HepG2 (cell line): ENCODE measurements around the gene SLC25A25. TPM values are rescaled to one million over a fixed set of nuclear protein-coding genes. Genes with fewer than 3 reads are reported as not detected.

Source experiments
- ASH2L ChIP-seq: fragments of 300-600, 200-600 bp; sonication (generic); IDR thresholded peaks from 2 replicates; pipeline ENCODE4 v1.7.0; 2017; ENCODE audit warnings: low read depth, mild to moderate bottlenecking, moderate library complexity, mixed read lengths, low read length; ENCODE audit not compliant: insufficient read length
- ATM ChIP-seq: fragments of 450-650 bp; IDR thresholded peaks from 2 replicates; pipeline ENCODE4 v1.7.1; 2017; ENCODE audit warnings: mild to moderate bottlenecking, borderline replicate concordance
- CC2D1A ChIP-seq: sonication (generic); formaldehyde crosslinking; IDR thresholded peaks from 2 replicates; pipeline ENCODE4 v1.8.1; 2023; ENCODE audit warnings: mild to moderate bottlenecking, missing genetic modification reagents
- DNMT1 ChIP-seq: sonication (generic); formaldehyde crosslinking; IDR thresholded peaks from 2 replicates; pipeline ENCODE4 v1.5.1; 2020; ENCODE audit warnings: mild to moderate bottlenecking, missing genetic modification reagents
- KAT2B ChIP-seq: fragments of 150-350 bp; IDR thresholded peaks from 2 replicates; pipeline ENCODE4 v1.6.1; 2014; ENCODE audit warnings: low read depth, low read length, borderline replicate concordance
- MIER2 ChIP-seq: IDR thresholded peaks from 2 replicates; pipeline ENCODE4 v1.6.1; 2016; ENCODE audit warnings: missing biosample characterization, missing genetic modification reagents
- NAIF1 ChIP-seq: sonication (generic); formaldehyde crosslinking; IDR thresholded peaks from 2 replicates; pipeline ENCODE4 v1.5.0; 2020; ENCODE audit warnings: mild to moderate bottlenecking, missing genetic modification reagents, borderline replicate concordance
- PAWR ChIP-seq: sonication (generic); formaldehyde crosslinking; IDR thresholded peaks from 2 replicates; pipeline ENCODE4 v1.4.0; 2020; ENCODE audit warnings: missing genetic modification reagents, mild to moderate bottlenecking, borderline replicate concordance
- RBFOX2 ChIP-seq: fragments of 200-400 bp; formaldehyde crosslinking; IDR thresholded peaks from 2 replicates; pipeline ENCODE4 v1.6.1; 2017; ENCODE audit warnings: low read depth, mild to moderate bottlenecking, low read length
- SMC3 ChIP-seq: IDR thresholded peaks from 2 replicates; pipeline ENCODE4 v1.6.1; 2011; ENCODE audit warnings: low read length, improper control_type of control experiment
- TCF7 ChIP-seq: sonication (generic); IDR thresholded peaks from 2 replicates; pipeline ENCODE4 v1.6.1; 2016; ENCODE audit warnings: antibody characterized with exemption, low read depth
- ZNF564 ChIP-seq: sonication (generic); formaldehyde crosslinking; IDR thresholded peaks from 2 replicates; pipeline ENCODE4 v1.8.1; 2023; ENCODE audit warnings: mild to moderate bottlenecking, missing genetic modification reagents
- ZNF609 ChIP-seq: sonication (generic); formaldehyde crosslinking; IDR thresholded peaks from 2 replicates; pipeline ENCODE4 v1.4.0; 2020; ENCODE audit warnings: mild to moderate bottlenecking, missing genetic modification reagents, borderline replicate concordance
- ZNF770 ChIP-seq: sonication (generic); formaldehyde crosslinking; IDR thresholded peaks from 2 replicates; pipeline ENCODE4 v1.5.0; 2020; ENCODE audit warnings: mild to moderate bottlenecking, missing genetic modification reagents
- ZSCAN30 ChIP-seq: sonication (generic); formaldehyde crosslinking; IDR thresholded peaks from 2 replicates; pipeline ENCODE4 v1.5.0; 2020; ENCODE audit warnings: mild to moderate bottlenecking, missing genetic modification reagents
- polyA plus RNA-seq, 8 experiments: library from polyadenylated mRNA; depleted of rRNA in 3 of 8; stranded (reverse) in 7 of 8; unstranded in 1 of 8; fragments of >200 nt; fragmentation: Illumina TruSeq in 4 of 8; extraction: Trizol in 4 of 8; gene quantifications; 2 replicates each; pipeline versions ENCODE4 v1.2.1 to v1.2.3, GENCODE V29; 2011 to 2016; ENCODE audit warnings: low read depth in 4 of 8, missing spikeins in 1 of 8, mixed read lengths in 1 of 8; ENCODE audit not compliant: insufficient read depth in 1 of 8
- total RNA-seq, 5 experiments: library from RNA; depleted of rRNA; stranded (reverse); fragments of >200 nt; fragmentation: Illumina TruSeq; extraction: Trizol; gene quantifications; 2 replicates each; pipeline ENCODE4 v1.2.3, GENCODE V29; 2016; ENCODE audit warnings: low read depth in 1 of 5

SLC25A25 gene
- total and polyA plus RNA-seq, 2 of the 13 experiments (the other 11 are each of a cell fraction or from before 2014, with no cell fraction given): 10.5 to 24.8 TPM

- TF ChIP-seq MIER2 (no peak), RBFOX2 (peak; percentile 61; the same call in 1 of the 2 replicates), ATM (no peak; the same call in 1 of the 2 replicates), ZNF770 (CRISPR knock-in tag) (no peak), SMC3 (no peak), CC2D1A (CRISPR knock-in tag) (no peak), ZNF564 (CRISPR knock-in tag) (no peak), DNMT1 (no peak), PAWR (no peak), KAT2B (no peak), NAIF1 (CRISPR knock-in tag) (peak; percentile 61; the same call in 1 of the 2 replicates), ASH2L (peak; percentile 78), ZSCAN30 (CRISPR knock-in tag) (no peak), ZNF609 (CRISPR knock-in tag) (no peak), TCF7 (no peak)
These were observed 30.5 kb downstream of the SLC25A25 start (continued) for GRCh38 chr9:128098297-128099230.
